GM15510 (cell line): Measurements from ENCODE around the gene FOLR3.

ENCODE experiments used
- POLR2A ChIP-seq: IDR thresholded peaks from 3 replicates; pipeline ENCODE4 v1.6.1; 2011; ENCODE audit warnings: borderline replicate concordance; ENCODE audit not compliant: insufficient read length; ENCODE audit errors: extremely low read depth

The FOLR3 gene

GRCh38 chr11:72138821-72139390 lies 3.4 kb downstream of the FOLR3 start:
- no peak for TF ChIP-seq POLR2A

- TF ChIP-seq POLR2A: no peak
These were observed 4.0 kb downstream of the FOLR3 start for GRCh38 chr11:72139500-72139899.

DNA sequence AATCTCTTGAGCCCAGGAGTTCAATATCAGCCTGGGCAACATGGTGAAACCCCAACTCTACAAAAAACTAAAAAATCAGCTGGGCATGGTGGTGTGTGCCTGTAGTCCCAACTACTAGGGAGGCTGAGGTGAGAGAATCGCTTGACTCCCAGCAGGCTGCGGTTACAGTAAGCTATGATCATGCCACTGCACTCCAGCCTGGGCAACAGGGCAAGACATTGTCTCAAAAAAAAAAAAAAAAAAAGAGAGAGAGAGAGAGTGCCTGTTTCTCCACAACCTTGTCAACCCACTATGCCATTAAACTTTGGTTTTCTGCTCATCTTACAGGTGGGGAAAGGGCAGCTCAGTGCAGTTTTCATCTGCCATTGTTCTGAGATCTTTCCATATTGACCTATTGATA lies 5.1 kb downstream of the FOLR3 start:
- no peak for TF ChIP-seq POLR2A

DNA sequence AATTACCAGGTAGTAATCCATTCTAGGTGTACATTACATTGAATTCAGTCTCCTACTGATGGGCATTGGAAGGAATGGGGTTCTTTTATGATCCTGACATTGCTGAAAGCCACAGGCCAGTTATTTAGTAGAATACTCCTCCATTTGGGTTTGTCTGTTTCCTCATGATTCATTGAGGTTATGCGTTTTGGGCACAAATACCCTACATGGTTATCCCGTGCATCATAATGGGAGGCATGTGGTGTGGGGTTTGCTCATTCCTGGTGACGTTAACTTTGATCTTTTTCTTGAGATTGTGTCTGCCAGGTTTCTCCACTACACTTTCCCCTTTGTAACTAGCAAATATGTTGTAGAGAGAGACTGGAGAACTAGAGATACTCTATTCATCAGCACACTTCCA lies 5.5 kb downstream of the FOLR3 start:
- no peak for TF ChIP-seq POLR2A

DNA sequence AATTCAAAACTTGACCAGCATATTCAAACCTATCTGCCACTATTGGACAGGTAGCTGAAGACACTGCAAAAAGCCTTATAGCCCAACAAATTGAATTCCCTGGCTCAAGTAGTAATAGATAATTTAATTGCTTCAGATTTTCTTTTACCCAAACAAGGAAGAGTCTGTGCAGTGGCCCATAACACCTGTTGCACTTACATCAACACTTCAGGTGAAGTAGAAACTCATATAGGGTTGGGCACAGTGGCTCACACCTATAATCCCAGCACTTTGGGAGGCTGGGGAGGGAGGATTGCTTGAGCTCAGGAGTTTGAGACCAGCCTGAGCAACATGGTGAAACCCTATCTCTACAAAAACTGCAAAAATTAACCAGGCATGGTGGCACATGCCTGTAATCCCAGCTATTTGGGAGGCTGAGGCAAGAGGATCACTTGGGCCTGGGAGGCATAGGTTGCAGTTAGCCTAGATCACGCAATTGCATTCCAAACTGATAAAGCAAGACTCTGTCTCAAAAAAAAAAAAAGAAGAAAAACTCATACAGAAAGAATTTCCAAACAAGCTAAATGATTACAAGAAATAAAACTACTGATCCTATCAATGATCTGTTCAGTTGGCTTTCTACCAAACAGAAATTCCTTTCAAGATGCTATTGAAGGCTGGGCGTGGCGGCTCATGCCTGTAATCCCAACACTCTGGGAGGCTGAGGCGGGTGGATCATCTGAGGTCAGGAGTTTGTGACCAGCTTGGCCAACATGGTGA lies 9.5 kb downstream of the FOLR3 start:
- TF ChIP-seq POLR2A: no peak

GRCh38 chr11:72146625-72147024 lies 11.1 kb downstream of the FOLR3 start:
- TF ChIP-seq POLR2A: no peak

DNA sequence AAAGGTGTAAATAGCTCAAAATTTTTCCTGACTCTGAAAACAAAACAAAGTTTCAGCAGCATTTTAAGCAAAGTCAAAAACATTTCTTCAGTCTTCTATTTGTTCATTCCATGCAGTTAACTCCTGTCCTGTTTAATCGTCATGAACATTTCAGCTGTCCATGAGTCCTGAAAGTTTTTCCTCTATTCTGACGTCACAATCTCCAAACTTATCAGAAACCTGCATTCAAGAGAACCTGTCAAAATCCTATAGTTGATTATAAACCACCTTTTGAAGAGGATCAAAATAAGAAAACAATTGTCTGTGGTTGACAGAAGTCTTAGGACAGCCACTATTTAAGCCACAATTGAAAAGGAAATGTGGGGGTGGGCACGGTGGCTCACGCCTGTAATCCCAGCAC lies 15.4 kb downstream of the FOLR3 start:
- no peak for TF ChIP-seq POLR2A

DNA sequence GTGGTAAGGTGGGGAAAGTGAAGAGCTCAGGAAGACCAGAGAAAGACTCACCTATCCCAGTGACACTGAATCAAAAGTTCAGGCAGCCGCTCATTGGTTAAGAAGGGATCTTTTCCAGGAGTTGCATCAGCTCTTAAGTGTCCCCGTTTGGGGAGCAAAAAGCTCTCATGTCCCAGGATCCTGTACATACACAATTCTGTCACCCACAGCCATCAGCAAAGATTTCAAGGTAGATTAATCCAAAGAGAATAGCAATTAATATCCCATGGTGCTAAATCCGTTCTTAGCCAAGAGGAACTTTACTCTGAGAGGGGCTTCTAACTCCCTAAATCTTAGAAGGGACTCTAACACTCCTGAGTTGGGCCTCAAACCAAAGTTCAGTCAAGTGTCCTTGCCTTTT lies 19.3 kb downstream of the FOLR3 start:
- no peak for TF ChIP-seq POLR2A

DNA sequence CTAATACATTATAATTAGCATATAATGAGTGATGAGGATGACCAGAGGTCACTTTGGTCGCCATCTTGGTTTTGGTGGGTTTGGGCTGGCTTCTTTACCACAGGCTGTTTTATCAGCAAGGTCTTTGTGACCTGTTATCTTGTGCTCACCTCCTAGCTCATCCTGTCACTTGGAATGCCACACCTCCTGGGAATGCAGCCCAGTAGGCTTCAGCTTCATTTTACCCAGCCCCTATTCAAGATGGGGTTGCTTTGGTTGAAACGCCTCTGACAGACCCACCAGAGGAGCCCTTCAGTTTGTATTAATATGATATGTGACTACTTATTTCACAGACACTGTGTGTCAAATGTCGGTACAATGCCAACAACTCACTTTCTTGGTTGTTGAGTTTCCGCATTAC lies 20.2 kb downstream of the FOLR3 start:
- TF ChIP-seq POLR2A: no peak

DNA sequence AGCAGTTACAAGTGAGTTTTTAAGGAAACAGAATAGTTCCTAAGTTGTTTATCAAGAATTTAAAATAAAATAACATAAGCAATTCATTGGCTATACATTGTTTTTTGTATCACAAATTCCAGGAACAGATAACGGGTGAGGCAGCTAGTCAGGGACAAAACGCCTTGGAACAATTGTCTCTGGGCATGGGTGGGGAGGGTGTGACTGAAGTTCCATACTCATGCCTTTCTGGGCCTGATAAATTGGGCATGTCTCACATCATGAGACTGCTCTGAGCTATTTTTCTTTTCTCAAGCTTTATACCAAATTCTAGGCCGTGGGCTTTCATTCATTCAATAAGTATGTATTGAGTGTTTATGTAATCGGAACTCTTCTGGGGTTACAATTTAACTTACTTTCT lies 21.6 kb downstream of the FOLR3 start:
- no peak for TF ChIP-seq POLR2A

DNA sequence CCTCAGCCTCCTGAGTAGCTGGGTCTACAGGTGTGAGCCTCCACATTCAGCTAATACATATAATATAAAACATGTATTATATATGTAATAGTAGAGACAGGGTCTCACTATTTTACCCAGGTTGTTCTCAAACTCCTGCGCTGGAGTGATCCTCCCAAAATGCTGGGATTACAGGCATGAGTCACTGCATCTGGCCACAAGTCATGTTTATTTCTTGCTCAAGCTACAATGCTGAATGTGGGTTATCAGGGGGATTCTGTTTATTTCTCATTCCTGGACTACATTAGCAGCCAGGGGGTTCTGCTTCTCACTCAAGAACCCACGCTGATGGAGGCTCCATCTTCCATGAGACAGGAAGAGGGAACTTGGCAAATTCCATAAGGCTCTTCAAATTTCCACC lies 24.8 kb downstream of the FOLR3 start:
- no peak for TF ChIP-seq POLR2A

DNA sequence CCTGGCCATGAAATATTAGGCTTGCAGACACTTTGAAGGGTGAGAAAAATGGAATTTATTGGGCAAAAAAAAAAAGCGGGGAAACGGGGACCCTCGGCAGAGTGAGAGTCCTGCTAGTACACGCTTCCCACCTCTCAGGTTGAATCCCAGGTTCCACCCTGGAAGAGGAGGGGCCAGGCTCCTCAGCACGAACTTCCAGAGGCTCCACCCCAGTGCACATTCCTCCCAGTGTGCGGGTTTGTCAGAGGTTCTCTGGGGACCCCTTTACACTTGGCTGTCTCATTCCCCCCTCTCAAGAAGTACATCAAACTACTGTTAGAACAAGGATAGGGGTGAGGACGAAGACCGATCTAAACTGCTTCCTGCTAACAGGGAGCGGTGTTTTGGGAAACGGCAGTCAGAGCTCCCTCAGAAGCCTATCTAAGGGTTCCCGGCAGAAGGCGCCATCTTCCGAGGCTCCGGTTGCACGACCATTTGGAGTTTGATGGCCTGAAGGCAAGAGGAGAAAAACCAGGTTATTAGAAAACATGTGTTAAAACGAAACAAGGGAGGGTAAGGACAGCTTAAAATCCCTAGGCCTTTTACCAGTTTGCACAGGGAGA lies 27.5 kb downstream of the FOLR3 start:
- TF ChIP-seq POLR2A: no peak

- no peak for TF ChIP-seq POLR2A
These were observed 37.8 kb downstream of the FOLR3 start for GRCh38 chr11:72173291-72173690.

- TF ChIP-seq POLR2A: no peak
These were observed 39.0 kb downstream of the FOLR3 start for GRCh38 chr11:72174302-72175070.

DNA sequence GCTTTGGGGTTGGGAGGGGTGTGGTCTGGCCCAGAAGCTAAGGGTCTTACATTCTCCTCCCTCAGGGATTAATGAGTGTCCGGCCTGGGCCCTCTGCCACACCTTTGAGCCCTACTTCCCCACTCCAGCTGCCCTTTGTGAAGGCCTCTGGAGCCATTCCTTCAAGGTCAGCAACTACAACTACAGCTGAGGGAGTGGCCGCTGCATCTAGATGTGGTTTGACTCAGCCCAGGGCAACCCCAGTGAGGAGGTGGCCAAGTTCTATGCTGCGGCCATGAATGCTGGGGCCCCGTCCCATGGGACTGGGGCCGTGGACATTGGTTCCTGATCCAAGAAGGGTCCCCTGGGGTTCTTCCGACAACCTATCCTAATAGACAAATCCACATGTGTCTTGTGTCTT lies 42.1 kb downstream of the FOLR3 start:
- no peak for TF ChIP-seq POLR2A
